Neural cell (in vitro differentiated cells): Measurements from ENCODE around the gene TTN. TPM values are rescaled to one million over a fixed set of nuclear protein-coding genes. Genes with fewer than 3 reads are reported as not detected.

Experiments
- H2AFZ ChIP-seq: fragments of 200-600, 300-800 bp; sonication (generic), shearing (Covaris generic); 2 replicates; pipeline ENCODE4 v1.6.0; 2014; ENCODE audit warnings: low read depth, mild to moderate bottlenecking, antibody characterized with exemption, low read length, moderate library complexity
- H3F3A ChIP-seq: fragments of 200-600 bp; shearing (Covaris generic); 2 replicates; pipeline ENCODE4 v1.6.1; 2016; ENCODE audit warnings: mild to moderate bottlenecking, moderate library complexity, mixed read lengths, antibody characterized with exemption, low read length; ENCODE audit not compliant: insufficient read depth, poor library complexity, severe bottlenecking
- H3K27ac ChIP-seq: fragments of 200-600, 300-800 bp; sonication (generic), shearing (Covaris generic); 2 replicates; pipeline ENCODE4 v1.5.1; 2014; ENCODE audit warnings: mild to moderate bottlenecking, low read length, moderate library complexity
- H3K27me3 ChIP-seq: fragments of 300-800, 200-600 bp; sonication (generic), shearing (Covaris generic); 2 replicates; pipeline ENCODE4 v1.6.0; 2014; ENCODE audit warnings: mild to moderate bottlenecking, low read depth, low read length, moderate library complexity; ENCODE audit not compliant: insufficient read depth
- H3K36me3 ChIP-seq: fragments of 300-800, 200-600 bp; sonication (generic), shearing (Covaris generic); 2 replicates; pipeline ENCODE4 v1.5.1; 2014; ENCODE audit warnings: mild to moderate bottlenecking, antibody characterized with exemption, low read length, moderate library complexity; ENCODE audit not compliant: insufficient read depth
- H3K4me2 ChIP-seq: fragments of 300-800, 200-600 bp; sonication (generic), shearing (Covaris generic); 2 replicates; pipeline ENCODE4 v1.6.0; 2014; ENCODE audit warnings: mild to moderate bottlenecking, low read length
- H3K4me3 ChIP-seq: fragments of 300-800, 200-600 bp; sonication (generic), shearing (Covaris generic); 2 replicates; pipeline ENCODE4 v1.5.1; 2014; ENCODE audit warnings: mild to moderate bottlenecking, low read length, moderate library complexity
- H3K79me2 ChIP-seq: fragments of 200-600 bp; shearing (Covaris generic); replicated peaks from 2 replicates; pipeline ENCODE4 v1.6.0; 2014; ENCODE audit warnings: mild to moderate bottlenecking, low read length, moderate library complexity; ENCODE audit not compliant: insufficient read depth
- H3K9ac ChIP-seq: fragments of 300-800, 200-600 bp; sonication (generic), shearing (Covaris generic); 2 replicates; pipeline ENCODE4 v1.6.1; 2016; ENCODE audit warnings: mild to moderate bottlenecking, low read length, mixed read lengths
- H3K9me2 ChIP-seq: fragments of 200-600 bp; shearing (Covaris generic); 2 replicates; pipeline ENCODE4 v1.6.1; 2016; ENCODE audit warnings: mild to moderate bottlenecking, low read length, mixed read lengths; ENCODE audit not compliant: insufficient read depth
- H3K9me3 ChIP-seq: fragments of 200-600, 300-800 bp; sonication (generic), shearing (Covaris generic); 2 replicates; pipeline ENCODE4 v1.6.1; 2016; ENCODE audit warnings: mild to moderate bottlenecking, mixed run types, low read length, moderate library complexity, mixed read lengths
- H4K20me1 ChIP-seq: fragments of 200-600 bp; shearing (Covaris generic); 2 replicates; pipeline ENCODE4 v1.6.1; 2016; ENCODE audit warnings: mild to moderate bottlenecking, mixed run types; ENCODE audit not compliant: insufficient read depth
- CTCF ChIP-seq: fragments of 450-650 bp; IDR thresholded peaks from 2 replicates; pipeline ENCODE4 v1.5.1; 2014; ENCODE audit warnings: antibody characterized with exemption, mild to moderate bottlenecking, moderate library complexity; ENCODE audit not compliant: poor library complexity, severe bottlenecking
- EP300 ChIP-seq: fragments of 450-650 bp; conservative IDR thresholded peaks from 2 replicates; pipeline ENCODE4 v1.6.1; 2014; ENCODE audit warnings: antibody characterized with exemption, mild to moderate bottlenecking, moderate library complexity; ENCODE audit not compliant: poor library complexity, severe bottlenecking
- EZH2 ChIP-seq: fragments of 200-600, 300-800 bp; shearing (Covaris generic), sonication (generic); IDR thresholded peaks from 2 replicates; pipeline ENCODE4 v1.6.1; 2014; ENCODE audit warnings: antibody characterized with exemption, low read length, borderline replicate concordance, mild to moderate bottlenecking; ENCODE audit not compliant: insufficient read depth, poor library complexity, severe bottlenecking
- MXI1 ChIP-seq: fragments of 450-650 bp; conservative IDR thresholded peaks from 2 replicates; pipeline ENCODE4 v1.6.1; 2014; ENCODE audit warnings: antibody characterized with exemption, mild to moderate bottlenecking; ENCODE audit not compliant: poor library complexity, severe bottlenecking
- POLR2AphosphoS5 ChIP-seq: IDR thresholded peaks from 2 replicates; pipeline ENCODE4 v1.6.1; 2012
- RAD21 ChIP-seq: fragments of 450-650 bp; conservative IDR thresholded peaks from 2 replicates; pipeline ENCODE4 v1.6.1; 2014; ENCODE audit warnings: antibody characterized with exemption, mild to moderate bottlenecking, moderate library complexity
- SMC3 ChIP-seq: fragments of 450-650 bp; conservative IDR thresholded peaks from 2 replicates; pipeline ENCODE4 v1.6.1; 2014; ENCODE audit warnings: antibody characterized with exemption, mild to moderate bottlenecking, moderate library complexity; ENCODE audit not compliant: poor library complexity
- TAF1 ChIP-seq: IDR thresholded peaks from 2 replicates; pipeline ENCODE4 v1.6.1; 2012; ENCODE audit warnings: low read depth
- polyA plus RNA-seq: library from polyadenylated mRNA; depleted of rRNA; stranded (reverse); fragments of >200 nt; gene quantifications from 2 replicates; pipeline ENCODE4 v1.2.3, GENCODE V29; 2014
- TF ChIP-seq, protein P1 (sequence below): IDR thresholded peaks from 2 replicates; pipeline ENCODE4 v1.6.1; 2012; ENCODE audit warnings: borderline replicate concordance

TTN gene
- polyA plus RNA-seq, 1 donor from 2014 or later = 0.10 TPM

GRCh38 chr2:178844269-178844668, 37.0 kb upstream of the TTN start:
- Histone ChIP-seq H3K4me2 (no peak overlapping the region), H3K36me3 (no peaks in the 10 kb centered on the region), H3K27ac (peak overlapping the region; percentile 4)

DNA sequence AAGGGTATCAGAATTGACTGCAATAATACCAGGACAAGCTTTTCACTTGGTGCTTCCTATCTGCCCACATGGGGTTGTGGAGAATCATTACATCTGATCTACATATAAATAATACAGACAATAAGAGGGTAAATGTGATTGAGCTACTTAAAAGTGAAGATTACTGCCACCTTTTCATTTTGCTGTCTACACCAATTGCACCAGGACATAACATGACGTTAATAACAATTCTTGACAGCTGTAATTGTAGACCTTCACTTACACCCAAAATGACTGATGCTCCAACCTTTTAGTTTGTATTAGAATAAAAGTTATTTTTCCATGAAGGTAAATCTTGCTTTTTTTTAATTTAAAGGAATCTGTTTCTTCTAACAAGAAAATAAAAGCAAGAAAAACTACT, 36.5 kb upstream of the TTN start:
- no peaks in the 10 kb centered on the region for H3K9me3 ChIP-seq
- H3K27me3 ChIP-seq = no peaks in the 10 kb centered on the region
- H3K4me2 ChIP-seq = peak overlapping the region; percentile 28
- H2AFZ ChIP-seq = no peak overlapping the region
- H3F3A ChIP-seq = peaks cover 20% of the 10 kb centered on the region
- H3K4me3 ChIP-seq = peak overlapping the region; percentile 12
- no peak overlapping the region for H3K27ac ChIP-seq
- H3K9me2 ChIP-seq = no peaks in the 10 kb centered on the region
- H4K20me1 ChIP-seq = no peaks in the 10 kb centered on the region
- TF ChIP-seq MXI1 (no peak), CTCF (no peak), EP300 (peak; percentile 99), POLR2AphosphoS5 (peak; percentile 90), EZH2 (no peak), TAF1 (no peak), RAD21 (no peak), SMC3 (no peak)
- TF ChIP-seq, protein P1, sequence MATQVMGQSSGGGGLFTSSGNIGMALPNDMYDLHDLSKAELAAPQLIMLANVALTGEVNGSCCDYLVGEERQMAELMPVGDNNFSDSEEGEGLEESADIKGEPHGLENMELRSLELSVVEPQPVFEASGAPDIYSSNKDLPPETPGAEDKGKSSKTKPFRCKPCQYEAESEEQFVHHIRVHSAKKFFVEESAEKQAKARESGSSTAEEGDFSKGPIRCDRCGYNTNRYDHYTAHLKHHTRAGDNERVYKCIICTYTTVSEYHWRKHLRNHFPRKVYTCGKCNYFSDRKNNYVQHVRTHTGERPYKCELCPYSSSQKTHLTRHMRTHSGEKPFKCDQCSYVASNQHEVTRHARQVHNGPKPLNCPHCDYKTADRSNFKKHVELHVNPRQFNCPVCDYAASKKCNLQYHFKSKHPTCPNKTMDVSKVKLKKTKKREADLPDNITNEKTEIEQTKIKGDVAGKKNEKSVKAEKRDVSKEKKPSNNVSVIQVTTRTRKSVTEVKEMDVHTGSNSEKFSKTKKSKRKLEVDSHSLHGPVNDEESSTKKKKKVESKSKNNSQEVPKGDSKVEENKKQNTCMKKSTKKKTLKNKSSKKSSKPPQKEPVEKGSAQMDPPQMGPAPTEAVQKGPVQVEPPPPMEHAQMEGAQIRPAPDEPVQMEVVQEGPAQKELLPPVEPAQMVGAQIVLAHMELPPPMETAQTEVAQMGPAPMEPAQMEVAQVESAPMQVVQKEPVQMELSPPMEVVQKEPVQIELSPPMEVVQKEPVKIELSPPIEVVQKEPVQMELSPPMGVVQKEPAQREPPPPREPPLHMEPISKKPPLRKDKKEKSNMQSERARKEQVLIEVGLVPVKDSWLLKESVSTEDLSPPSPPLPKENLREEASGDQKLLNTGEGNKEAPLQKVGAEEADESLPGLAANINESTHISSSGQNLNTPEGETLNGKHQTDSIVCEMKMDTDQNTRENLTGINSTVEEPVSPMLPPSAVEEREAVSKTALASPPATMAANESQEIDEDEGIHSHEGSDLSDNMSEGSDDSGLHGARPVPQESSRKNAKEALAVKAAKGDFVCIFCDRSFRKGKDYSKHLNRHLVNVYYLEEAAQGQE = no peak
- H3K9ac ChIP-seq = no peak overlapping the region
- no peaks in the 10 kb centered on the region for H3K36me3 ChIP-seq
- no peaks in the 10 kb centered on the region for H3K79me2 ChIP-seq

More at GRCh38 chr2:178844269-178844668, 37.0 kb upstream of the TTN start:
- H3K4me3 ChIP-seq = no peak overlapping the region
- H3F3A ChIP-seq = peaks cover 20% of the 10 kb centered on the region
- no peak for TF ChIP-seq TAF1
- TF ChIP-seq EP300 = no peak
- TF ChIP-seq EZH2 = no peak
- TF ChIP-seq CTCF = no peak
- no peak for TF ChIP-seq RAD21
- TF ChIP-seq MXI1 = no peak
- H3K9ac ChIP-seq = no peak overlapping the region
- H2AFZ ChIP-seq = no peak overlapping the region
- no peaks in the 10 kb centered on the region for H4K20me1 ChIP-seq
- H3K9me2 ChIP-seq = no peaks in the 10 kb centered on the region
- H3K79me2 ChIP-seq = no peaks in the 10 kb centered on the region
- H3K27me3 ChIP-seq = no peaks in the 10 kb centered on the region
- H3K9me3 ChIP-seq = no peaks in the 10 kb centered on the region
